Prostate gland (tissue), 2 donors: Measurements from ENCODE around the gene CFAP100. TPM values are rescaled to one million over a fixed set of nuclear protein-coding genes. Genes with fewer than 3 reads are reported as not detected.

ENCODE experiments used
- DNase-seq: peaks from one replicate; pipeline ENCODE4 v3.0.0-alpha.2; 2019; ENCODE audit warnings: low spot score
- H3K27ac ChIP-seq, 2 donors: fragments of 200-600 bp; sonication (generic); 2 replicates each; pipeline ENCODE4 v1.5.1; 2017 to 2019
- H3K27me3 ChIP-seq: fragments of 200-600 bp; sonication (generic); replicated peaks from 2 replicates; pipeline ENCODE4 v1.5.1; 2019; ENCODE audit not compliant: insufficient read depth
- H3K36me3 ChIP-seq, 2 donors: fragments of 200-600 bp; sonication (generic); 1 replicate in 1 of 2; 2 replicates in 1 of 2; pipeline versions ENCODE4 v1.5.1 to v1.8.1; 2017 to 2019
- H3K4me1 ChIP-seq: fragments of 200-600 bp; sonication (generic); replicated peaks from 2 replicates; pipeline ENCODE4 v1.5.1; 2019
- H3K4me3 ChIP-seq, 2 donors: fragments of 200-600 bp; sonication (generic); 2 replicates each; pipeline ENCODE4 v1.5.1; 2017 to 2019
- H3K9me3 ChIP-seq: fragments of 200-600 bp; sonication (generic); 2 replicates; pipeline ENCODE4 v1.5.1; 2017
- CTCF ChIP-seq, 4 experiments: fragments of 200-600 bp in 2 of 4; fragments of 450-650 bp in 2 of 4; sonication (generic) in 2 of 4; IDR thresholded peaks; 1 replicate in 3 of 4; 2 replicates in 1 of 4; pipeline ENCODE4 v1.5.1; 2016 to 2019; ENCODE audit warnings: antibody characterized with exemption in 4 of 4, mild to moderate bottlenecking in 2 of 4, moderate library complexity in 2 of 4
- POLR2A ChIP-seq: fragments of 450-650 bp; IDR thresholded peaks from one replicate; pipeline ENCODE4 v1.6.1; 2016; ENCODE audit warnings: antibody characterized with exemption, mild to moderate bottlenecking
- POLR2AphosphoS5 ChIP-seq: sonication (generic); formaldehyde crosslinking; IDR thresholded peaks from one replicate; pipeline ENCODE4 v1.6.1; 2017; ENCODE audit warnings: antibody characterized with exemption
- WGBS: methylation state at CpG from one replicate; pipeline ENCODE4 v1.1.5; 2018; 5-methylcytosine and 5-hydroxymethylcytosine counted together
- intact Hi-C: fragments of 100-400 bp; cut with DNase I; formaldehyde crosslinking; loops from one replicate; pipeline ENCODE4 v1.14.2; 2022
- total RNA-seq, 2 donors: library from RNA; depleted of rRNA; stranded (reverse); fragments of >200 nt; gene quantifications; one replicate each; pipeline ENCODE4 v1.1.0, GENCODE V29; 2016

CFAP100 gene
- total RNA-seq, 2 donors from 2014 or later: 2.3 TPM; not detected in 1

GRCh38 chr3:126465928-126466544, 71.3 kb downstream of the CFAP100 start:
- H3K36me3 ChIP-seq: peaks cover 10 to 41% of the 10 kb centered on the region in 2 donors
- no peak for TF ChIP-seq CTCF (IDR thresholded peaks at IDR 0.05)
- TF ChIP-seq POLR2A: no peak
- H3K9me3 ChIP-seq: no peaks in the 10 kb centered on the region
- no peak overlapping the region for H3K27ac ChIP-seq
- no peaks in the 10 kb centered on the region for H3K4me1 ChIP-seq
- intact Hi-C loops: no loop called here
- no peak for DNase-seq
- 72% methylated on average over 16 of the region's 16 CpGs for WGBS
- H3K4me3 ChIP-seq: no peak overlapping the region
- no peaks in the 10 kb centered on the region for H3K27me3 ChIP-seq

GRCh38 chr3:126466886-126467610, 72.3 kb downstream of the CFAP100 start:
- no peak for DNase-seq
- WGBS: 83% methylated on average over 19 of the region's 19 CpGs
- H3K36me3 ChIP-seq: peaks cover 4 to 31% of the 10 kb centered on the region in 2 donors

GRCh38 chr3:126467611-126467955, 72.9 kb downstream of the CFAP100 start:
- Histone ChIP-seq H3K27me3 (no peaks in the 10 kb centered on the region), H3K9me3 (no peaks in the 10 kb centered on the region), H3K4me3 (no peak overlapping the region), H3K4me1 (peaks cover 2% of the 10 kb centered on the region), H3K27ac (no peak overlapping the region), H3K36me3 (peaks cover 4 to 27% of the 10 kb centered on the region in 2 donors)
- 78% methylated on average over 8 of the region's 8 CpGs for WGBS
- intact Hi-C loops: no loop called here
- TF ChIP-seq POLR2AphosphoS5 (no peak), POLR2A (no peak), CTCF (IDR thresholded peaks at IDR 0.05) (no peak)
- no peak for DNase-seq

More at GRCh38 chr3:126466886-126467610, 72.3 kb downstream of the CFAP100 start:
- no peaks in the 10 kb centered on the region for H3K4me1 ChIP-seq
- intact Hi-C loops: no loop called here
- H3K4me3 ChIP-seq: no peak overlapping the region
- TF ChIP-seq CTCF (IDR thresholded peaks at IDR 0.05): no peak
- no peak for TF ChIP-seq POLR2A
- no peak for TF ChIP-seq POLR2AphosphoS5
- no peaks in the 10 kb centered on the region for H3K27me3 ChIP-seq
- no peaks in the 10 kb centered on the region for H3K9me3 ChIP-seq
- H3K27ac ChIP-seq: no peak overlapping the region

DNA sequence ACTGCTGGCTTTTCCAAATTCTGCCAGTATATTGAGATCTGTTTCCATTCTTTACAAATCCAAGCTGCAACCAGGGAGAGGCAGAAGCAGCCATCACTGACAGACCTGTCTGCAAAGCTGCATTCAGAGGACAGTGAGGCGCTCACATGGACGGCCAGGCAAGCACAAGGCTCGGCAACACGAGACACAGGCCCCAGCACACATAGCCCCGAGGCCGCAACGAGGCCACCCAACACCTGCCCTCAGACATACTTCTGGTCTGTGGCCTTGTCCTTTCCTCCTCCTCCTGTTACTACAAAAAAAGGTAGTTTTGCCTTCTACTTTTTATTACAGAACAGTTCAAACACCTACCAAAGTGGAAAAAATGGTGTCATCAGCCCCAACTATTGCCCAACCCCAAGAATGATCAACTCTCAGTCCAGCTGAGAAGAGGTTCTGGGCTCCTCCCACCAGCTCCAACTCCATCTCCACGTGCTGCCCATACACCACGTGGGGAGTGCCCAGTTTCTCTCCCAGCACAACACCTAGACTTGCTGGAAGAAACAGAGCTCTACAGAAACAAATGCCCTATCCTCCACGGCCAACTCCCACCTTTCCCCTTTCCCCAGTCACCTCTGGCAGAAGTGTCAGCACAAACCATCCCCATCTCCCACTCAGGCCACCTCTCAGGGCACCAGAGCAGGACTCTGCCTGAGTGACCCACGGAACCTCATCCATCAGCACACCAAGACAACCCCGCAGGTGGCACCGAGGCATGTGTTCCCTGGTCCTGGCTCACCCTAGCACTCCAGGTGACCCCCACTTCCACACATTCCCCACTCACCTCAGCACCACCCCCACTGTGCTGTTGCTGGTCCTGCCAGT, 73.6 kb downstream of the CFAP100 start:
- WGBS: 84% methylated on average over 13 of the region's 13 CpGs
- Histone ChIP-seq H3K27me3 (no peaks in the 10 kb centered on the region), H3K4me3 (no peak overlapping the region), H3K9me3 (no peaks in the 10 kb centered on the region), H3K4me1 (peaks cover 8% of the 10 kb centered on the region), H3K36me3 (peaks cover 4 to 27% of the 10 kb centered on the region in 2 donors), H3K27ac (no peak overlapping the region)
- intact Hi-C loops: no loop called here
- no peak for DNase-seq
- TF ChIP-seq POLR2A (no peak), POLR2AphosphoS5 (no peak), CTCF (IDR thresholded peaks at IDR 0.05) (no peak)
